GM12891 (cell line): ENCODE results near the gene IFNK.

ENCODE experiments used
- POLR2A ChIP-seq: IDR thresholded peaks from 2 replicates; pipeline ENCODE4 v1.6.1; 2011; ENCODE audit warnings: low read depth, low read length, control low read depth
- POLR2AphosphoS5 ChIP-seq: IDR thresholded peaks from 2 replicates; pipeline ENCODE4 v1.6.1; 2011; ENCODE audit warnings: low read depth, low read length, control low read depth
- POU2F2 ChIP-seq: IDR thresholded peaks from 2 replicates; pipeline ENCODE4 v1.6.1; 2011; ENCODE audit warnings: low read depth, mild to moderate bottlenecking, control low read depth, low read length, moderate library complexity
- TAF1 ChIP-seq: IDR thresholded peaks from 2 replicates; pipeline ENCODE4 v1.6.1; 2011; ENCODE audit warnings: low read depth, low read length, control low read depth

DNA sequence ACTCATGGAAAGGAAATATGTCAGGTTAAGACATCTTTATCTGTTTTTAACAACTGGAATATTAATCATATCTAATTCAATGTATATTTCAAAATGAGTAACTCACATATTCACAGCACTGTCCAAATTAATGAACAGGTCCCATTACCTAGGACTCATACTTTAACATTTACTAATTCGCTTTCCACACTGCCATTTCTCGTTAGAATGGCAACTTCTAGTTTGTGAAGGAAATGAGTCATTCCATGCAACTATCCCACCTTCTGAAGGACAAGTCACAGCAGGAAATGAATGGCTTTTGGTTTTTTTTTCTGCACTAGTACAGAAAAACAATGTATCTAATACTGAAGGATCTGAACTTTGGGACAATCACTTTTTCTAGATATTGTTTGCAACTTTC is 24.6 kb upstream of the IFNK start:
- TF ChIP-seq POLR2AphosphoS5 (no peak), POU2F2 (no peak), POLR2A (no peak), TAF1 (no peak)
